ENCODE results near the gene GPRC5C. TPM values are rescaled to one million over a fixed set of nuclear protein-coding genes. Genes with fewer than 3 reads are reported as not detected.

Gene GPRC5C
- total and polyA plus RNA-seq, 4 donors = 41.9 to 81.4 (median 66.1) TPM

DNA sequence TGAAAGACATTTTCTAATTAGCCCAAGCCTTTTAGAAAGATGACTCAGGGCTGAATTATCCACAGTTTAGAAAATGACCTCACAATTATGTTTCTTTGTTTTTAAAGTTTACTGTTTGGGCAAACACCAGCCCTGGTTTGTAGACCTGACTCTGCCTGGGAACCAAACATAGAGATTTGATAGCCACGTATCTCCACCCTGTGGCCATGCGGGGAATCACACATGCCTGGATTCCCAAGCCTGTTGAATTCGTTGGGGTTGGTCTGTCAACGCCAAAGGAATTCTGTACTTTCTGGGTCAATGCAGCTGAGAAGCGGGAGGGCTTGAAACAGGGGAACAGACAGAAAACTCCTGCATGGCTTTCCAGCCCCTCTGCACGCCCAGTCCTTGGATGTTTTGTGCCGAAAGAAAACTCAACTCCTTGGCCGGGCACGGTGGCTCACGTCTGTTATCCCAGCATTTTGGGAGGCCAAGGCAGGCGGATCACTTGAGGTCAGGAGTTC is 61.5 kb downstream of the GPRC5C start:
- peak; percentile 85 for TF ChIP-seq CTCF (IDR thresholded peaks at IDR 0.05; ENCODE audit: control extremely low read depth, extremely low read depth)
- Histone ChIP-seq H3K9me3 (ENCODE audit: control insufficient read depth in 4 of 4, insufficient read depth in 3 of 4, low read length in 3 of 4) (no peaks in the 10 kb centered on the region), H3K9ac (ENCODE audit: insufficient read depth in 1 of 2, low read length in 2 of 2) (no peak overlapping the region), H3K4me1 (ENCODE audit: control insufficient read depth in 5 of 5, insufficient read depth in 5 of 5, low read length in 5 of 5) (no peaks in the 10 kb centered on the region), H3K4me3 (no peak overlapping the region), H3K27me3 (ENCODE audit: control insufficient read depth in 3 of 3, insufficient read depth in 3 of 3, low read length in 2 of 3) (peaks cover 0 to 4% (median 2%) of the 10 kb centered on the region in 3 donors), H3K27ac (ENCODE audit: low read depth in 1 of 2, low read length in 1 of 2) (no peak overlapping the region), H3K36me3 (ENCODE audit: control insufficient read depth in 4 of 4, insufficient read depth in 4 of 4, low read length in 4 of 4) (no peaks in the 10 kb centered on the region)
- 37 to 49% methylated on average over 11 of the region's 11 CpGs for WGBS, 2 donors
- ATAC-seq (ENCODE audit: insufficient read depth, low FRiP score) (peak; percentile 75), DNase-seq (peak; percentile 74 to 77 (median 75))

Small RNA genes lying within 50 kb of the gene (small RNA-seq; reads per million reads assigned to genes)
- not detected for gene RNA5SP448 (ENCODE audit: low replicate concordance)

Other genes starting within 250 kb of the GPRC5C start
- 1,000 to 10,000 TPM in 1 of 2 donors, 100 to 1,000 TPM in 1; 686 to 1,416 TPM for gene RPL38, start 228.4 kb upstream of the GPRC5C start, total RNA-seq
- 1,000 to 10,000 TPM in 1 of 2 donors, 100 to 1,000 TPM in 1; 765 to 2,752 TPM for gene RPL38, start 228.4 kb upstream of the GPRC5C start, polyA plus RNA-seq
- gene TTYH2, start 218.5 kb upstream of the GPRC5C start, total RNA-seq = 10 to 100 TPM in 1 of 2 donors, 1 to 10 TPM in 1; 7.5 to 10.6 TPM
- 1 to 10 TPM; 2.3 to 3.3 TPM for gene TTYH2, start 218.5 kb upstream of the GPRC5C start, polyA plus RNA-seq
- 10 to 100 TPM in 1 of 2 donors, 1 to 10 TPM in 1; 8.3 to 14.2 TPM for gene DNAI2, start 157.9 kb upstream of the GPRC5C start, total RNA-seq
- 1 to 10 TPM; 4.1 to 5.1 TPM for gene DNAI2, start 157.9 kb upstream of the GPRC5C start, polyA plus RNA-seq
- gene KIF19, start 105.9 kb upstream of the GPRC5C start, total RNA-seq = 10 to 100 TPM in 1 of 2 donors, 1 to 10 TPM in 1; 8.9 to 12.7 TPM
- 1 to 10 TPM; 4.2 to 4.5 TPM for gene KIF19, start 105.9 kb upstream of the GPRC5C start, polyA plus RNA-seq
- under 1 TPM in 1 of 2 donors, not detected in 1; 0.17 TPM for gene BTBD17, start 70.2 kb upstream of the GPRC5C start, total RNA-seq
- gene BTBD17, start 70.2 kb upstream of the GPRC5C start, polyA plus RNA-seq = not detected
- not detected for gene GPR142, start 64.6 kb upstream of the GPRC5C start, total RNA-seq
- under 1 TPM in 1 of 2 donors, not detected in 1; 0.03 TPM for gene GPR142, start 64.6 kb upstream of the GPRC5C start, polyA plus RNA-seq
- gene CD300A, start 34.5 kb downstream of the GPRC5C start, total RNA-seq = 10 to 100 TPM; 12.9 to 21.0 TPM
- gene CD300A, start 34.5 kb downstream of the GPRC5C start, polyA plus RNA-seq = 10 to 100 TPM in 1 of 2 donors, 1 to 10 TPM in 1; 8.0 to 66.3 TPM
- gene CD300LB, start 99.4 kb downstream of the GPRC5C start, total RNA-seq = 1 to 10 TPM in 1 of 2 donors, under 1 TPM in 1; 0.82 to 1.2 TPM
- gene CD300LB, start 99.4 kb downstream of the GPRC5C start, polyA plus RNA-seq = 1 to 10 TPM; 1.5 to 1.8 TPM
- 10 to 100 TPM in 1 of 2 donors, 1 to 10 TPM in 1; 1.2 to 18.5 TPM for gene CD300C, start 114.0 kb downstream of the GPRC5C start, total RNA-seq
- 10 to 100 TPM in 1 of 2 donors, 1 to 10 TPM in 1; 1.9 to 24.0 TPM for gene CD300C, start 114.0 kb downstream of the GPRC5C start, polyA plus RNA-seq
- 1 to 10 TPM; 1.1 to 3.4 TPM for gene CD300H, start 135.4 kb downstream of the GPRC5C start, total RNA-seq
- 10 to 100 TPM in 1 of 2 donors, not detected in 1; 11.9 TPM for gene CD300H, start 135.4 kb downstream of the GPRC5C start, polyA plus RNA-seq
- under 1 TPM in 1 of 2 donors, not detected in 1; 0.25 TPM for gene CD300LD, start 160.2 kb downstream of the GPRC5C start, total RNA-seq
- under 1 TPM in 1 of 2 donors, not detected in 1; 0.52 TPM for gene CD300LD, start 160.2 kb downstream of the GPRC5C start, polyA plus RNA-seq
- gene CD300E, start 191.7 kb downstream of the GPRC5C start, total RNA-seq = 10 to 100 TPM in 1 of 2 donors, 1 to 10 TPM in 1; 3.4 to 17.3 TPM
- 10 to 100 TPM in 1 of 2 donors, 1 to 10 TPM in 1; 5.2 to 81.6 TPM for gene CD300E, start 191.7 kb downstream of the GPRC5C start, polyA plus RNA-seq

All from lung (tissue), 13 donors.